H7 (cell line): ENCODE data around the gene SLC1A5. TPM values are rescaled to one million over a fixed set of nuclear protein-coding genes. Genes with fewer than 3 reads are reported as not detected.
"Not testable (repeated sequence)": the region's sequence is repeated elsewhere in the genome, so short reads cannot be mapped to it uniquely, and the experiment has no call there.

Experiments used
- DNase-seq: peaks from one replicate; pipeline ENCODE4 v3.0.0; 2012
- H3K27me3 ChIP-seq: 2 replicates; pipeline ENCODE4 v1.6.0; 2011; ENCODE audit warnings: mild to moderate bottlenecking, low read length; ENCODE audit not compliant: control insufficient read depth, insufficient read depth
- H3K36me3 ChIP-seq: replicated peaks from 2 replicates; pipeline ENCODE4 v1.5.1; 2011; ENCODE audit warnings: low read length; ENCODE audit not compliant: control insufficient read depth, insufficient read depth
- H3K4me3 ChIP-seq: 2 replicates; pipeline ENCODE4 v1.5.1; 2011; ENCODE audit warnings: low read depth, mild to moderate bottlenecking, control low read depth, low read length, moderate library complexity; ENCODE audit not compliant: insufficient read depth
- total RNA-seq: library from RNA; depleted of rRNA; stranded (reverse); fragments of >200 nt; shearing (Covaris generic); gene quantifications from 2 replicates; pipeline ENCODE4 v1.2.3, GENCODE V29; 2014; rRNA removed

Gene SLC1A5
- 156 and 203 TPM in 2 replicates for total RNA-seq

DNA sequence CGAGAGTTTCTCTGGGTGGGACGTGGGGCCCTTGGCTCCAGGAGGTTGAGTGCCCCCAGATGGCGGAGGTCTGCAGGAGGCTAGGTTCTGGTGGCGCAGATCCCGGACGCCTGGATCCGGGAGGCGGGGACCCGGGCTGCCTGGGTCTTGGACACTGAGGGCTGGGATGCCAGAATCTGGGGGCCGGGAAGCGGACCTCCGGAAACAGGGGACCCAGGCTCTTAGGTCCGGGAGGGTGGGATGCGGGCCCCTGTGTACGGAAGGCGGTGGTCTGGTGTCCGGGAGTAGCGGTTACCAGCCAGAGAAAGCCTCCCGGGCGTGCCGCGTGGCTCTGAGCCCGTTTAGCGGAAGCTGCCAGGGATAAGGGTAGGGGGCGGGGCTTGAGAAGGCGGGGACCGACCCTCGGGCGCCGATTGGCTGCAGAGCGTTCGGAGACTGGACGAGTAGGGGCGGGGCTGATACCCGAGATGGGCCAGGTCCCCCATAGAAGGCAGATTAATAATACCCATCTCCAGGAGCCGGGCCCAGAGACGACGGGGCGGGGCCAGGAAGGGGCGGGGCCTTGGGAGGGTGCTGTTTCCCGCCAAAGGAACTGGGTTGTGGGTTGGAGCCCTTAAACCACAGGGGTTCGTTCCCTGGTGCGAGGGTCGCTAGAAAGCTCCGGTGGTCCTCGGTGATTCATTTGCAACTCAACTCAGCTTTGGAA lies at the start of gene SLC1A5:
Gene SLC1A5, minus strand, starts transcription at position 333 of the 706 bp plus-strand sequence. CDS start 629 bp downstream, outside the sequence.
- DNase-seq, result peak; percentile 100
- peak within 1 kb of the TSS; percentile 99 for H3K4me3 ChIP-seq

DNA sequence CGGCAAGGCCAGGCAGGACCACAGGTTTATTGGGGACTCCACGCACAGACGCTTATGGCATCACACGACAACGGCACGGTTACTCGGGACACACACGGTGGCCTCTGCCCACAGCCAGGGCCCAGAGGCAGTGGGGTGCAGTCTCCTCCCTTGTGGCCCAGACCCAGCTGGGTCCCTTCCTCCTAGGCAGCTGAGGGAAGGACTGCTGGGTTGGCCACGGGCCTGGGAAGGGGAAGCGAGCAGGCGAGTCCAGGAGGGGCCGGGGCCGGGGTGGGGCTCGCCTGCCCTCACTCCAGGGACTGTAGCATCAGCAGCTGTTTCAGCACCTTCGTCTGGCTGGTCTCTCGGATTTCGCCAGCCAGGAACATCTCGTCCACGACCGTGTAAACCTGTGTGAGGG lies 49.8 kb upstream of the SLC1A5 start:
- Histone ChIP-seq H3K4me3 (no peak overlapping the region), H3K27me3 (no peaks in the 10 kb centered on the region), H3K36me3 (peaks cover 13% of the 10 kb centered on the region)
- DNase-seq, result no peak

More for the DNA sequence above, at the start of gene SLC1A5:
- Histone ChIP-seq H3K36me3 (peaks cover 18% of the 10 kb centered on the region), H3K27me3 (peaks cover 3% of the 10 kb centered on the region; the same call in 1 of the 2 replicates)

DNA sequence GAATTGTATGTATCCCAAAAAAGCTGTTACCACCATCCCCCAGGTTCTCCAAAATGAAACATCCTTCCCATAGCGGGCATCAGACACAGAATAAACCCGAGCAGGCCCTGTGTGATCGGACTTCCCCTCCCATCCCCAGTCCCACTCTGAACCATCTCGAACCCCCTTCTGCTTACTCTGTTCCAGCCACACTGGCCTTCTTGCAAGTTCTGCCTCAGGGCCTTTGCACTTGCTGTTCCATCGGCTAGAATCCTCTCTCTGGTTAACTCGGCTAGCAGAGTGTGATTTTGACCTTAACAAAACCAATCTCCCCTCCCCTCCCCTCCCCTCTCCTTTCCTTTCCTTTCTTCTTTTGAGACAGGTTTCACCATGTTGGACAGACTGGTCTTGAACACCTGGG lies 46.6 kb upstream of the SLC1A5 start:
- peaks cover 9% of the 10 kb centered on the region for H3K36me3 ChIP-seq
- no peaks in the 10 kb centered on the region for H3K27me3 ChIP-seq
- no peak overlapping the region for H3K4me3 ChIP-seq
- no peak for DNase-seq

DNA sequence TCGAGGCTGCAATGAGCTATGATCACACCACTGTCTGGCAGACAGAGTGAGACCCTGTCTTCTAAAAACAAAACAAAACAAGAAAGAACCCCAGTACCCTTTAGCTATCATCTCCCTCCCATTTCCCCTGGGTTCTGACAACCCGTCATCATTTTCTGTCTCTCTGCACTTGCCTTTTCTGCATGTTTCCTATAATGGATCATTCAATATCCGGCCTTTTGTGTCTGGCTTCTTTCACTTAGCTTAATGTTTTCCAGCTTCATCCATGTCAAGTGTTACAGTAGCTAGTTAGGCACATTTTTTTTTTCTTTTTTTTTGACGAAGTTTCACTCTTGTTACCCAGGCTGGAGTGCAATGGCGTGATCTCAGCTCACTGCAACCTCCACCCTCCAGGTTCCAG lies 45.7 kb upstream of the SLC1A5 start:
- Histone ChIP-seq H3K27me3 (no peaks in the 10 kb centered on the region), H3K4me3 (no peak overlapping the region), H3K36me3 (peaks cover 1% of the 10 kb centered on the region; the same call in 1 of the 2 replicates)
- no peak for DNase-seq

DNA sequence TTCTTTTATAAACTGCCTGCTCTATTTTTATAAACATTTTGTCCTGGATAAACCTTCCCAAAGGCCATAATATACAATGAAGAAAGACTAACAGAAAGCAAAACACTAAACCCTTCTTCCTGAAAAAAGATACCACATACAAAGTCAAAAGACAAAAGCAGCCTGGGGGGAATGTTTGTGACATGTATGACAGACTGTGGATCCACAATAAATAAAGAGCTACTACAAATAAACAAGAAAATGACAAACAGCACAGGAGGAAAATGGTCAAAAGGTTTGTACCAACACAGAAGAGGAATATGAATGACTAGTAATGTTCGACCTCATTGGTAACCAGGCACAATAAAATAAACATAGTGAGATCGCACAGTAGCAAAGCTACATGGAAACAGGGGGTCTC lies 42.5 kb upstream of the SLC1A5 start:
- no peaks in the 10 kb centered on the region for H3K36me3 ChIP-seq
- no peaks in the 10 kb centered on the region for H3K27me3 ChIP-seq
- DNase-seq, result no peak
- H3K4me3 ChIP-seq, result no peak overlapping the region

DNA sequence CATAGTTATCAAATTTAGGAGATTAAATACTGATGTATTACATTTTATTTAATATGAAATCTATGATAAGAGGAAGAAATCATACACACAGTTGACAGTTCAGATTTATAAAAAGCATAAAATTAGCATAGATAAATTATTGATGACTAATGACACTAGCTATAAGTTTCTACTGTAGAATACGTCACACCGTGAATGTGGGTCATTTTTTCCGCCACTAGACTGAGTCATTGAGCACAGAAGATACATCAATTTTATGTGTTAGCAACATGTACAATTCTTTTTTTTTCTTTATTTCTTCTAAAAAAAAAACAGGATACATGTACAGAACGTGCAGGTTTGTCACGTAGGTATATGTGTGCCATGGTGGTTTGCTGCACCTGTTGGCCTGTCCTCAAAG lies 40.1 kb upstream of the SLC1A5 start:
- no peak for DNase-seq
- H3K27me3 ChIP-seq, result no peaks in the 10 kb centered on the region
- no peak overlapping the region for H3K4me3 ChIP-seq
- no peaks in the 10 kb centered on the region for H3K36me3 ChIP-seq

DNA sequence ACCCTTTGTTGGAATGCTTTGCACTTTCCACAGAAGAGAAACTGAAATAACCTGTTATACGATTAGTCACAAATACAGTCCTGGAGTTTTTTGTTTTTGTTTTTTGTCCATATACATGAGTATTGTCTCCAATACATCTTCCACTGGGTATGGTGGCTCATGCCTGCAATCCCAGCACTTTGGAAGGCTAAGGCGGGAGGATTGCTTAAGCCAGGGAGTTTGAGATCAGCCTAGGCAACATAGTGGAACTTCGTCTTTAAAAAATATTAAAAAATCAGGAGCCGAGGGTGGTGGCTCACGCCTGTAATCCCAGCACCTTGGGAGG lies 37.3 kb upstream of the SLC1A5 start:
- no peak for DNase-seq
- H3K27me3 ChIP-seq, result no peaks in the 10 kb centered on the region
- H3K4me3 ChIP-seq, result no peak overlapping the region
- H3K36me3 ChIP-seq, result no peaks in the 10 kb centered on the region

DNA sequence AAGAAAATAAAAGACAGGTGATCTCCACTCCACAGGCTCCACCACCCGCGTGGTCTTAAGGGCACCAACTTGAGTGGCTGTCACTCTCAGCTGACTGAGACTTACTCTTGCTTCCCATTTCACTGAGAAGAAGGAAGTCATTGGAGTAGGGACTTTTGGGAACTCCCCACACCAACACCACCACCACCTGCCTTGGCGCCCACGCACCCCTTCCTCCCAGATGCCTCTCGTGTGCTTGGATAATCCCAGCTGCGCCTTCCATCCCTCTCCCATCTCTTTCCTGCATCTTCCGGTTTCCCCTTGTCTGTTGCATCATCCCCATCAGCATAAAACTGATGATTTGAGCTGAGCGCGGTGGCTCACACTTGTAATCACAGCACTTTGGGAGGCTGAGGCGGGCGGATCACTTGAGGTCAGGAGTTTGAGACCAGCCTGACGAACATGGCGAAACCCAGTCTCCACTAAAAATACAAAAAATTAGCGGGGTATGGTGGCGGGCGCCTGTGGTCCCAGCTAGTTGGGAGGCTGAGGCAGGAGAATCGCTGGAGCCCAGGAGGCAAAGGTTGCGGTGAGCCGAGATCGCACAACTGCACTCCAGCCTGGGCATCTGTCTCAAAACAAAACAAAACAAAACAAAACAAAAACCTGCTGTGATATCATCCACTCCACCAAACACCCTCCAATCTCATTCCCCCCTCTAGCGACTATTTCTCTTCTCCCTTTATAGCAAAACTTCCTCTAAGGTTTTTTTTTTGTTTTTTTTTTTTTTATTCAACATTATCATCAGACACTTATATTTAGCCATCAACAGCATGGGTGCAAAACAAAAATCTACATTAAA lies 36.7 kb upstream of the SLC1A5 start:
- DNase-seq, result no peak
- Histone ChIP-seq H3K27me3 (no peaks in the 10 kb centered on the region), H3K4me3 (no peak overlapping the region), H3K36me3 (no peaks in the 10 kb centered on the region)

DNA sequence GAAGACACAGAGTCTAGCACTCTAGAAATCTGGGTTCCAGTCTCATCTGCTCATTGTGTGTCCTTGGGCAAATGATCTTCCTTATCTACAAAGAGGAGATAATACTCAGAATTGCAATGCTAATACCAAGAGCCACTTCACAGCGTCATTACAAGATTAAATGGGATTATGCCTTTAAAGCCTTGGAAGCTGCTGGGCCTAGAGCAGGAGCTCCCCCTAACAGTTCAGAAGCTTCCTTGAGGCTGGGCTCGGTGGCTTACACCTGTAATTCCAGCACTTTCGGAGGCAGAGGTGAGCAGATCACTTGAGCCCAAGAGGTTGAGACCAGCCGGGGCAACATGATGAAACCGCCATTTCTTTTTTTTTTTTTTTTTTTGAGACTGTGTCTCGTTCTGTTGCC lies 34.7 kb upstream of the SLC1A5 start:
- DNase-seq, result no peak
- H3K27me3 ChIP-seq, result no peaks in the 10 kb centered on the region
- no peak overlapping the region for H3K4me3 ChIP-seq
- H3K36me3 ChIP-seq, result no peaks in the 10 kb centered on the region

DNA sequence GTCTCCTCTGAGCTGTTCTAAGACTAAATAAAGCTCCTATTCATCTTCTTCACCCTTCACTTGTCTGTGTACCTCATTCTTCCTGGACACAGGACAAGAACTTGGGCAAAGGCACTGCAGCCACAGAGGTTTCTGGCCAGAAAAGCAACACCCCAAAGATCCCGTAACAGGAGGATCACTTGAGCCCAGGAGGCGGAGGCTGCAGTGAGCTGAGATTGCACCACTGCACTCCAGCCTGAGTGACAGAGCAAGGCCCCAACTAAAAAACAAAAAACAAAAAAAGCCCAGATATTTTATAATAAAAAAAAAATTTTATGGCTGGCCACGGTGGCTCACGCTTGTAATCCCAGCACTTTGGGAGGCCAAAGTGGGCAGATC lies 34.0 kb upstream of the SLC1A5 start:
- not testable (repeated sequence) for H3K27me3 ChIP-seq, H3K36me3 ChIP-seq, H3K4me3 ChIP-seq, DNase-seq

DNA sequence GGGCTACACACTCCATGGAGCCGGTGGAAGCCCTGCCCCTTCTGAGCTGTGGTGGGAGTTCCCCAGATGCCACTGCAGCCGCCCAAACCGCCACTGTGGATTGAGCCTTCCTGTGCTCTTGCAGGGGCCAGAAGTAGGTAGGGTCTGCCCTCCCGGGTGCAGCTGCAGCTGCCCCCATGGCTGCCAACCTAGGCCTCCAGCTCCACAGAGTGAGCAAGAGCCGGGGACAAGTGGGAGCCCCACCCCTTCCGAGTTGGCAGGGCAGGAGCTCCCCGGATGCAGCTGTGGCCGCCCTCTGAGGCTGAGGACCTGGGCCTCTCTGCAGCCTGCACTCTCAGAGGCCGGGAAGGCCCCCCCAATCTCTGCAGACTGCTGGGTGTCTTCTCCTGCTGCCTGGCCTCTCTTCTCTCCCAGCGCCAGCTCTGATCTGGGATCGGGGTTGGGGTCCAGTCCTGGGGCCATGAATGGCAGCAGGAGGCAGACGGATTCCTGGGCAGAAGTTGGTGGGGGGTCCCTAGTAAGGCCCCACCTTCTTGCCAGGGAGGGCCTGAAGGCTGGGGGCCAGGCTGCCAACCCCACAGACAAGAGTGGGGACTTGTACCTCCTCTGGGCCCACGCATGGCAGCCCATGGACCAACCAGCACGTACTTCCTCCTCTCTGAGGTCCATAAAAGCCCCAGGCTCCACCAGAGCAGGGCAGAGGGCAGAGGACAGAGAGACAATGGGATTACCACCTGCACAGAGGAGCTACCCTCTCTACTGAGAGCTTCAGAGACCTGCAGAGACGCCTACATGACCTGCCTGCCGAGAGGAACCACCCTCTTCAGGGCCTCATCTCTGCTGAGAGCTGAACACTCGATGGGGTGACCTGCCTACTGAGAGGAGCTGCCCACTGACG lies 33.4 kb upstream of the SLC1A5 start:
- DNase-seq, result peak; percentile 29
- no peaks in the 10 kb centered on the region for H3K36me3 ChIP-seq
- no peaks in the 10 kb centered on the region for H3K27me3 ChIP-seq
- no peak overlapping the region for H3K4me3 ChIP-seq

DNA sequence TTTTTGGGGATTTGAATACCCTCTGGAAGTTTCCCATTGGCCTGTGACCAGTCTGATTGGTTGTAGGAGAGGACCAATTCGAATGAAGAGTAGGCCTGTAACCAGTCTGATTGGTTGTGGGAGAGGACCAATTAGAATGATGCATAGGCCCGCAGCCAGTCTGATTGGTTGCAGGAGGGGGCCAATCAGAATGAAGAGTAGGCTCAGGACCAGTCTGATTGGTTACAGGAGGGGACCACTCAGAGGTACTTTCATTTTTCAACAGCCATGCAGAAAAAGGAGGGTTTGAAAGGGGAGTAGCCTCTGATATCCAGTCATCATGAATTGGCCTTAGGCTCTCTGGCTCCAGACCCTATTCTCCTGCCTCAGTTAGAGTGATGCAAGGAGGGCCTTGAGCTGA lies 30.4 kb upstream of the SLC1A5 start:
- DNase-seq, result peak; percentile 69

DNA sequence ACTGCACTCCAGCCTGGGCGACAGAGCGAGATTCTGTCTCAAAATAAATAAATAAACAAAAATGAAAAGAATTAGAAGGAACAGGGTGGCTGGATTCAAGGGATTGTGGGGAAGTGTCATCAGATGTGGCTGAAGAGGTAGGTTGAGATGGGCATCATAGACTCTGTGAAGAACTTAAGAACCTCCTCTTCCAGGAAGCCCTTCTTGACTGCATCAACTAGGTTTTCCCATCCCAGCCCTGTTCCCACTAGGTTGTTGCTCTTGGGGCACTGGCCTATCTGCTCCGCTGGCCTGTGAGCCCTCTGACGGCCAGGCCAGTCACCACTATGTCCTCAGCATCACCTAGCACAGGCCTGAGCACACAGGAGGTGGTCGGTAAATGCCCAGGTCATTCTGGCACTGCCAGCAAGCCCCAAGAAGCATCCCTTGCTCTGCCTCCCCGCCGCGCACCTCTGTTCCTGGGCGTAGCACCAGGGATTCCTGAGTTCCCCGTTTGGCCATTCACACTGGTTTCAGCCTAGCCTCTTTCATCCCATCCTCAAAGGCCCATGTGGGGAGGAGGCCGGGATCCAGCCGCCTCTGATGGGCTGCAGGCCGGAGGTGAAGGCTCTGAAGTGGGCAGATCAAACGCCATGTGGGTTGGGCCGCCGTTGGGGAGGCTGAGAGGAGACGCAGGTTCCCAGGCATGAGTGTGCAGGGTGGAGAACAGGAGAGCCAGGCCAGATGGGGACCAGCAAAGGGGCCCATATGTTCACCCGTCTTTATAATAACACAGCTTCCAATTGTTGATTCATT lies 27.6 kb upstream of the SLC1A5 start:
- Histone ChIP-seq H3K27me3 (no peaks in the 10 kb centered on the region), H3K36me3 (no peaks in the 10 kb centered on the region), H3K4me3 (no peak overlapping the region)
- DNase-seq, result peak; percentile 17

More for the DNA sequence above, 30.4 kb upstream of the SLC1A5 start:
- H3K27me3 ChIP-seq, result no peaks in the 10 kb centered on the region
- no peak overlapping the region for H3K4me3 ChIP-seq
- no peaks in the 10 kb centered on the region for H3K36me3 ChIP-seq

DNA sequence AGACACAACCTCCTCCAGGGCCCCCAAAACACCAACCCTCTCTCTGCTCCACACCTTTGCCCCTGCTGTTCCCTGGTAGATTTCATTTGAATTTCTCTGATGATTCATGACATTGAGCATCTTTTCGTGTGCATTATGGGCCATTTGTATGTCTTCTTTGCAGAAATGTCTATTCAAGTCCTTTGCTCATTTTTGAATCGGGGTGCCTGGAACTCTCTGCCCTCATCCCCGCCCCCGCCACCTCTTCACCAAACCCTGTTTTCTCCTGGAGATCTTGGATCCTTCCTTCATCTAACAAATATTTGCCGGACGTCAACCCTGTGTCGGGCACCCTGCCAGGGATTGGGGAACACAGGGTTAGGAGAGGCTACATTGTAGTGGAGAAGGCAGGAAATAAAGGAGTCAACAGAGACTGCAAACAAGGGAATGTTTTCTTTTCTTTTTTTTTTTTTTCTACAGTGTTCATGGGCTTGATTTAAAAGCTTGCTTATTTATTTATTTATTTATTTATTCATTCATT lies 25.5 kb upstream of the SLC1A5 start:
- Histone ChIP-seq H3K4me3 (no peak overlapping the region), H3K36me3 (no peaks in the 10 kb centered on the region), H3K27me3 (no peaks in the 10 kb centered on the region)
- peak; percentile 25 for DNase-seq
